OCI-M2 (cell line): ENCODE measurements around the gene TMEM108.

Source experiments
- DNase-seq: peaks from one replicate; lab custom pipeline; 2025; ENCODE audit not compliant: unreplicated experiment; lab: John Stamatoyannopoulos, UW

TMEM108 gene

DNA sequence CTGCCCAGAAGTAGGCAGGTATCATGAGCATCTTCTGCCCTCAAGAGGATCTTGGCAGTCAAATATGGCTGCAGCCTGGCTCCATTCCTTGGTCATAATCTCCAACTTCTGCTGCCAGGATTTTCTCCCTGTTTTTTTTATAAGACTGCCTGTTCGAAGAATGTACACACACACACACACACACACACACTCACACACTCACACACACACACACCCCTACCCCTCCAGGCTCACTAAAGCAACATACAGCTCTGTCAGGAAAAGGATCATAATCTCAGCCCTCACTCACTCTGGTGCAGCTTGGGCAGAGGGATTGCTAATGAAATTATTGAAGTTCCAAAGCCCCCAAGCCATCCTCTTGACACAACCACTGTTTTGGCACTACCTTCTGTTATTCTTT, 232.4 kb downstream of the TMEM108 start:
- DNase-seq = no peak

- no peak for DNase-seq
These were observed 232.9 kb downstream of the TMEM108 start for GRCh38 chr3:133271042-133271441.

- DNase-seq = no peak
These were observed 233.3 kb downstream of the TMEM108 start for GRCh38 chr3:133271539-133271938.

- no peak for DNase-seq
These were observed 235.2 kb downstream of the TMEM108 start for GRCh38 chr3:133273346-133273745.

DNA sequence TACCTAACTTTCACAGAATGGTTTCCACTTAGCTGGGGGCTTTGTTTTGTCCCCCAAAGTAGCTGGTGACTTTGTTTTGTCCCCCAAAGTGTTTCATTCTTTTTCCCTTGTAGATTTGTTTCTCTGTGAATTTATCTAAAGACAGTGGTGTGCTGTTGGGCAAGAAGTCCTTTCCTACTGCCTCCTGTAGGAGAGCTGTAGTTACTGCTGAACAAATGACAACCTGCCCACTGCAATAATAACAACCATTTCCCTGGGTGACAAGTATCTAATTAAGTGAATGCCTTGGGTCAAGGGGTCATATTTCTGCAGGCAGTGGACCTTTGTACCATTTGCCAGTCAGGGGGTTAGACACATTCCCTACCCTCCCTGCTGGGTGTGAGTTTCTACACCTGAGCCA, 236.3 kb downstream of the TMEM108 start:
- DNase-seq = no peak

- no peak for DNase-seq
These were observed 238.4 kb downstream of the TMEM108 start for GRCh38 chr3:133276594-133276993.

- no peak for DNase-seq
These were observed 239.6 kb downstream of the TMEM108 start for GRCh38 chr3:133277813-133278212.

- no peak for DNase-seq
These were observed 240.3 kb downstream of the TMEM108 start for GRCh38 chr3:133278260-133279043.

GRCh38 chr3:133280586-133280985, 242.4 kb downstream of the TMEM108 start:
- DNase-seq = no peak

DNA sequence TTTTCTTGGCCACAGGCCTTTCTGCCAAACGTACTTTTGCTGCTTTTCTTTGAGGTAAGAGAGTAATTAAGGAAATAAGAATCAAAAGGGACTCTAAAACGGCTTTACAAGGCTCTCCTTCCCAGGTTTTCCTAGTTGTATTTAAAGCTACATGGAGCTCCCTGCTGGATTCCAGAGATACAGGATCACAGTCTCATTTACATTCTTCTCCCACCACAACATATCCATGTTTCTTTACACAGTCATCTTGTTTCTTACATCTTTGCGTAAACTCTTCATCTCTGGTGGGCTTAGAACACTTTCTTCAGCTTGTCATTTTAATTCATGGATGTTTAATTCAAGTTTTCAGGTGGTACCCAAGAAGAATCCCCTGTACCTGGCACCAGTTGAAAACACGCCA, 244.0 kb downstream of the TMEM108 start:
- no peak for DNase-seq

- no peak for DNase-seq
These were observed 246.0 kb downstream of the TMEM108 start for GRCh38 chr3:133283958-133284807.

GRCh38 chr3:133289322-133289721, 251.1 kb downstream of the TMEM108 start:
- DNase-seq = no peak

DNA sequence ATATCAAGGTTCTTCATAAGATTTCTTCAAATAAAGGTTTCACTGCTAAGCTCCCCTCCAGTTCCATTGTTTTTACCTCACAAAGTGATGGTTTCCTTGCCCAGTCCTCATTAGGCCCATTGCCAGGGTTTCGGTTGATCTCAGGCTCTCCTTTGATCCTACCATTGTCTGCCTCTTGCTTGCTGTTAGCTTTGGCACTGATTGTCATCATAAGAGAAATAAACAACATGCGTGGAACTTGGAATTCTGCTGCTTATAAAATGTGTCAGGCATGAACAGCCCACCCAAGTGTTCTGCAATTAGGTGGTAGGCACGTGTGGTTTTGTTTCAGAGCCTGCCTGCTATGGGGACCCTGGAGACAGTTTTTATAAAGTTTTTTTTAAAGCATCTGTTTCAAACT, 254.1 kb downstream of the TMEM108 start:
- DNase-seq = no peak

GRCh38 chr3:133293397-133294110, 255.4 kb downstream of the TMEM108 start:
- no peak for DNase-seq

- DNase-seq = no peak
These were observed 256.1 kb downstream of the TMEM108 start for GRCh38 chr3:133294253-133294652.

DNA sequence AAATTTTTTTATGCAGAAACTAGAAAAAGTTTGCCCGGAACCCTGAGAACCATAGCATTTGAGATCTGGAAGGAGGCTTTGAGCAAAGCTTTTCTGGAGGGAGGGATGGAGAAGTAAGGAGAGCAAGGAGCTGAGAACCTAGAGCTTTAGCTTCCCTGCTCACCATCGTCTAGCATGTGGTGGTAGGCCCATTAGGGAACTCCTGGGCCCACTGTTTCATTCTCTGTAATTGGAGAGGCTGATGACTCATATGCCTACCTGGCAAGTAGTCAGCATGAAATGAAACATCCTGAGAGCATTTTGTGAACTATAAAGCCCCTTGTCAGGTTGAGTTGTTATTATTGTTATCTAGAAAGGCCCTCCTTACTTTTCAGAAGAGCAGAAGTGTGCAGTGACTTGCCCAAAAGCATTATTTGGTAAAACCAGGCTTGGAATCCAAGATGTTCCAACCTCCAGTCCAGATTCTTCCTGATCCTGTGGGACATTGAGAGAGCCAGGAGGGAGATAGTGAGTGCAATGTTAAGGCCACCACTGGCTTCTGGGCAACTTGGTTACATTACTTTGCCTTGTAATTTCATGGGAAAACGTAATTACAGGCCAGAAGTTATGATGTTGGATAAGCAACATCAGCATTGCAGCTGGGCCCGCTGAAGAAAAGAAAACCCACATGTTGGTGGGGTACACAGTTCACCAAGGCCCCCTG, 257.2 kb downstream of the TMEM108 start:
- no peak for DNase-seq

- DNase-seq = no peak
These were observed 258.0 kb downstream of the TMEM108 start for GRCh38 chr3:133295944-133296917.

DNA sequence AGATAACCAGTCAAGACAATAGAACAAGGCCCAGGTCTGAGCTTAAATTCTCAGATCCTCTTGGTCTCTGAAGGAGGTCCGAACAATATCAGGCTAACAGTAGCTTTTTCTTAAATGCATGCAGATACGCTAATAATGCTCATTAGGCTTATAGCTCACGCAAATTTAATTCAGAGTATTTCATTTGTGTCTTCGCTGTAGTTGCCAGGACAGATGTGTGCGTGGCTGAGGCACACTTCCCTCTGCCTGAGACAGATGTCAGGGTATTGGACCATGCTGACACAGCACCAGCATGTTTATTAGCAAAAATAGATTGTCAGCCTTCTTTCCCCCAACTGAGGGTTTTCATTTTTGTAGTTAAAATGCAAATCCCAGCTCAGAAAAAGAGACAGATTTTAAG, 258.8 kb downstream of the TMEM108 start:
- DNase-seq = no peak

DNA sequence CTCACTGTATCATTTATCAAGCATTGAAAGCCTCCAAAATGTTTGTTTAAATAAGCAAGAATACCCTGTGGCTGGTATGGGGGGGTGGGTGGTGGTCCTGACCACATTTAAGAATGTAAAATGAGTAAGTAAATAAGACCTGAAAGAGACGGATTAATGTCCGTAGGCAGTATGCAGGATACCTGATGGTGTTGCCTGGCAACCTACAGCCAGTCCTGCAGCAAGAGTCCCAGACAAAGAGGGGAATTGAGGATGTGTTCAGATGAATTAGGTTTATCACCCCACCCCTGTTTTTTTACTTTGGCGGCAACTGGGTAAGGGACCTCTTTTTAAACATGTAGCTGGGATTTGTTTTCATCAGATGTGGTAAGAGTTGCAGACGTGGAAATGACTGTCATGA, 261.9 kb downstream of the TMEM108 start:
- DNase-seq = no peak

DNA sequence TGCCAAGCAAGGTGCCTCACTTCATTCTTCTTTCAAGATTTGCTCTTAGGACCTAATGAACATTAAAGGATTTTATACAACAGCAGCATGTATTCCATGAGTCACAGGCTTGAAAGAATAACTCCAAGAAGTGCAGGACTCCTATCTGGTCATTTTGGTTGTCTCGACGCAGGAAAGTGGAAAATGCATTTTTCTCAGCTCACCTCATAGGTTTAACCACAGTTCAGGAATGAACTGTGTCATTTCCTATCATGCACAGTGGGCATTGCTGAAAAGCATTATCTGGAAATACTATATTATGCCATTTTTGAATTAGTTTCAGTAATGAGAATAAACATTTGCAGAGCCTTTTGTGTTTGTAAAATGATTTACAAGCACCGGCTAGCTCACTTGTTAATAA, 263.0 kb downstream of the TMEM108 start:
- DNase-seq = no peak
